HG03025 (cell line): ENCODE data around the gene MORC2.

Experiments
- ATAC-seq: cut with Tn5 transposase; IDR thresholded peaks from one replicate; pipeline ENCODE4 v1.9.1; 2021; ENCODE audit warnings: mild to moderate bottlenecking, moderate library complexity; ENCODE audit not compliant: unreplicated experiment, low FRiP score

MORC2 gene

DNA sequence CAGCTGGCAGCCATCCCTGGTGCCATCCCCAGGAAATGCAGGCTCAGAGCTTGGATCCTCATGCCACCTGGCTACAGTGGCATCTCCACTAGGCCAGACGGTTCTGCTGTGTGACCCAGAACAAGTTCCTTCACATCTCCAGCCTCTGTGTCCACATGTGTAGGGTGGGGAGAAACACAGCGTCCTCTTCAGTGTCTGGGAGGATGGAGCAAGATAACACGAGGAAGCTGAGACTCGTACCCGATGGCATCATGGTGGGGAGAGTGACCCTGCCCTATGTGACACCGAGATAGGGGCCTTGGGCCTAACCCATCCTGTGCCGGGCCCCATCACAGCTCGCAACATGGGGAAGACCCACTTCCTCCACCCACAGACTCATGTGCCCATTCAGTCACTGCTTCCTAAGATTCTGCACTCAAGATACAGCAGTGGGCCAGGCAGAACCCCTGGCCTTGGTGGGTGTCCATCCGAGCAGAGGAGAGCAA, 78.5 kb downstream of the MORC2 start:
- no peak for ATAC-seq

DNA sequence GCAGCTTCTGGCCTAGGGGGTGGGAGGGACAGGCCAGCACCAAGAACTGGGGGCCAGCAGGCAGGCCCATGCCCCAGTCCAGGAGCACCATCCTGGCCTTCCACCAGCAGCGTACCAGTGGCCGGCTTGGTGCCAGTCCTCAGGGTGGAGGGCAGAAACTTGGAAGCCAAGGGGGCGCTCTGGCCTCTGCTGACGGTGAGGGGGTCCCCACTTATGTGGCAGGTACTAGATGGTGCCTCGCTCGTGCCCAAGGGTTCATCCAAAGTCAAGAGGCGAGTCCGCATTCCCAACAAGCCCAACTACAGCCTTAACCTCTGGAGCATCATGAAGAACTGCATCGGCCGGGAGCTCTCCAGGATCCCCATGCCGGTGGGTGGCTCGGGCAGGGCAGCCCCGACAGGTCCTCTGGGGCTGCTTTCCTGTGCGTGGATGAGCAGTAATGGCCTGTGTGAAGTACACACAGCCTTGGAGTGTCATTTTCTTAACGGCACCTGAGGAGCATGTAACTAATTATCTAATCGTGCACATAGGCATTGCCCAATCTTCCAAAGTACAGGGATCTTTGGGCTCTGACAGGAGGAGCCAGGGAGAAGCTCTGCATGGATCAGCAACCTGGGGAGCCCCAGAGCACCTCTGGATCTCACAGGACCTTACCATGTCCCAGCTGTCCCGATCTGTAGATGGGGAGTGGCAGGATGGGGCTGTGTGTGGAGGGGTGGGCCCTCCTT, 79.1 kb downstream of the MORC2 start:
- ATAC-seq = no peak

DNA sequence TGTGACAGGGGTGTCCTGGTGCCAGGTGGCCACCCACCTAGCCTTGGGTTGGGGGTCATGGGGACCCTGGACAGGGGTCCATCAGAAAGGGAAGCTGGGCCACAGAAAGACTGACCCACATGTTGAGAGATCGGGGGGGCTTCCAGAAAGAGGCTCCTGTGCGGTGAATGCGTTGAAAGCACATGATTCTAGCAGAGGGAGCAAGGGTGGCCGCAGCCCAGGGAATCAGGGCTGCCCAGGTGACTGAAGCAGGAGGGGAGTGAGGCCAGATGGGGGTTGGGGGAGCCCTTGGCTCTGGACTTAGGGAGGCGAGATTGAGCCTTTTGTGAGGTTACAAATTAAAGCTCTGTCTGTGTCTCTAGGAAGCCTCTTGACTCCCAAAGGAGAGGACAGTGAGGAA, 80.7 kb downstream of the MORC2 start:
- ATAC-seq = no peak

DNA sequence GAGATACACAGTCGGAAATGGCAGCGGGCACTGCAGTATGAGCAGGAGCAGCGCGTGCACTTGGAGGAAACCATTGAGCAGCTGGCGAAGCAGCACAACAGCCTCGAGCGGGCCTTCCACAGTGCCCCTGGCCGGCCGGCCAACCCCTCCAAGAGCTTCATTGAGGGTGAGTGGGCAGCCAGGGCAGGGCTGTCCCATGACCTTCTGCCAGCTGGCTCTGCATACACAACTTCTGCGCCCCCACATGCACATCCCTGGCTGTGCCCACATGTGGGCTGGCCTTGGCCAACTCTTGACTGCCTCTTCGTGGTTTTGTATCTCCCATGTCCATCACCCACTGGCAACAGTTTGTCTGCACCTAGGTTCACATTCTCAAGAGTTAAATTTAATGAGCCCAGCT, 81.1 kb downstream of the MORC2 start:
- ATAC-seq = no peak

DNA sequence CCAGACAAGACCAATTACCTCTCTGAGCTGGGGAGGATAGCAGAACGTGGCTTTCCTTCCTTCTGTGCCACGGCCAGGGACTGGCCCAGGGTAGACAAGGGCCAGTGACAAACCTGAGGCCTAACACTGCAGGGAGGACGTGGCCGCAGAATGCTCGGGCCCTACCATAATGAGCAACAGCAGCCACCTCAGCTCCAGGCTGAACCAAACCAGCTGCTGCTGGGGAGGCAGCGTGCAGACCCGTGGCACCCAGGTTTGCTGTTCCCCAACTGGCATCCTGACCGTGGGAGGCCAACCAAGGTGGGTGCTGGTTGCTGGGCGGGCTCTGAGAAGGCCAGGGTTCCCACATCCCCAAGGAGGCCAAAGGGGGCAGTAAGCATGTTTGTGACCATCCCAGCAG, 83.0 kb downstream of the MORC2 start:
- ATAC-seq = no peak

DNA sequence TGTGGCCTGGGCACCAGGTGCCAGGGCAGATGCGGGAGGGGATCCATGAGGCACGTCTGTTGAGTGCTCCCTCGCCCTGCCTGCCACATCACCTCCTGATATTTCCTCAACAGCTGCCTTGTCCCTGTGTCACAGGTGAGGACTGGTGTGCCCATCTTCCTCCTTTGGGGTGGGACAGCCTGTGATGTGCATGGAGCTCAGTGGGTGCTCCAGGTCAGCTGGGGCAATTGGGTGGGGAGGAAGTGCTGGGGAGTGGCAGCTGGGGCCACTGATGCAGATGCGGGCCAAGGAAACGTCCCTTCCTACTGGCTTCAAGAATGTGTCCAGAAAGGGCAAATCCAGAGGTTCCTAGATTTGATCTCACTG, 83.6 kb downstream of the MORC2 start:
- ATAC-seq = no peak

DNA sequence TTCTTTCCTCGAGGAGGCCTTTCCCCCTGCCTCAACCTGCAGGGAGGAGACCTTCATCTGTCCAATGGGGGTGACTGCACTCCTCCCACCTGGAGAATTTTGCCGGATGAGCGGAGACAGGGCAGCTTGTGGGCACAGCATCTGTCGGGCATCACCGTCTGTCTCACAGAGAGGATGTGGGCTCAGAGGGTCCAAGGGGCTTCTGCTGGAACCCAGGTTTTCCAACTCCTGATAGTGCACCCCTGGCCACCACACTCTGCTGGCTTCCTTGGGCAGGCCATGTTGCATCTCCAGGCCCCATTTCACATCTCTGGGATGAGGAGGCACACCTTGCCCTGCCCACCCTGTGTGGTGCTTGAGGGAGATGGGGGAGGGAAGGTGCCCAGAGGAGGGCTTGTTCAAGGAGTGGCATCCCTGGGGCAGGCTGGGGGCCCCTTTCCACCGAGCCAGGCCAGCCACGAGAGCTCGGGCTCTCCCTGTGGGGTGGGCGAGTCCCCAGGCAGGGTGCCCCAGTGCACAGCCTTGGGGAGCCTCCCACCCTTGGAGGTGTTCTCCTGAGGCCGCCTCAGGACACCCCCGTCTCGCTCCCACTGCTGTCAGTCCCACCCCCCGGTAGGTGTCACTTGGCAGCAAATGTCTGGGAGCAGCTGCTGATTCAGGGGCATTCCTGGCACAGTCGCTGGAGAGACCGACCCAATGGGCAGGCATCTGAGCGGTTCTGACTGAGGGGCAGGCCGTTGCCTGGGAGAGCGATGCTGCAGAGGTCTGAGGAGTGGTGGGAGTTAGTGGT, 84.2 kb downstream of the MORC2 start:
- ATAC-seq = no peak

DNA sequence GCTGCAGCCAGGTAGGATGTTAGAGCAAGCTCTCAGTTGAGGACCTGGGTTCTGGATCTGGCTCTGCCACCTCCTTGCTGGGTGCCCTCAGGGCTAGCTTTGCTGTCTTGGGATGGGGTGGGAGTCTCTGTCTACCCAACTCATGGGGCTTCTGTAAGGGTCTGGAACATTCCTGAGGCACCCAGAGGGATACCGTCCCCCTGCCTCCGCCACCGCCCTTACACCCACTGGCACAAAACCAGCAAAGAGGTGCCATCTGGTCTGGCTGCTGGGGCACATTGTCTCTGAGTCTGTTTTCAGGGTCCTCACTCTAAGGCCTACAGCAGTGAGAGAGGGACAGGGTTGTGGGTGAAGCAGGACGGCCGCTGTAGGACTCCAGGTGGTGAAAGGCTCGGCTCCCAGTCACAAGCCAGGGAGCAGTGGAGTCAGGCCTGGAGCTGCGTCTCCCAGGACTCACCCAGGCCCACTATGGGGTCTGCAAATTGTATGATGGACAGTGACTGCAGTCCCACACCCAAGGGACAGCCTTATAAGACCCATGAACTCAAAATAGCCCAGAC, 84.9 kb downstream of the MORC2 start:
- ATAC-seq = no peak

DNA sequence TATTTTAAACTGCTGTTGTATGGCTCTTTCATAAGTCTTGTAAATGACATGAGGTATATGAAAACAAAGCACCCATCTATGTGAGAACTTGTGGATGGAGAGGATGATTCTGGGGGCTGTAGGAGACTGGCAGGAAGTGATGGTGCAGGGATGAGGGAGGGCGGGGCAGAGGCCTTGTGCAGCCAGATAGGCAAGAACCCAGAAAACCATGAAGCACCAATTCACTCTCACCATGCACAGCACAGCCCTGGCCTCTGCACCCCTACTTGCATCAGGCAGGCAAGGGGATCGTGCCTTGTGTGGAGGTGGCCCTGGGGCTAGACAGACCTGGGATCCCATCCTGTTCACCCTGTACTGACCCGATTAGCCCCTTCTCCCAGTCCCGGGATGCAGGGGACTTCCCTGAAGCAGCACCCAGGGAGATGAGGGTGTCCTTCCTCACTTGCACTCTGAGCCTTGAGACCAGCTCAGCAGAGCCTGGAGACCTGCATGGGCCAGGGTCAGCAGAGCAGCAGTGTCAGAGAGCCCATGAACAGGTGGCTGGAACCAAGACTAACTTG, 85.5 kb downstream of the MORC2 start:
- no peak for ATAC-seq

DNA sequence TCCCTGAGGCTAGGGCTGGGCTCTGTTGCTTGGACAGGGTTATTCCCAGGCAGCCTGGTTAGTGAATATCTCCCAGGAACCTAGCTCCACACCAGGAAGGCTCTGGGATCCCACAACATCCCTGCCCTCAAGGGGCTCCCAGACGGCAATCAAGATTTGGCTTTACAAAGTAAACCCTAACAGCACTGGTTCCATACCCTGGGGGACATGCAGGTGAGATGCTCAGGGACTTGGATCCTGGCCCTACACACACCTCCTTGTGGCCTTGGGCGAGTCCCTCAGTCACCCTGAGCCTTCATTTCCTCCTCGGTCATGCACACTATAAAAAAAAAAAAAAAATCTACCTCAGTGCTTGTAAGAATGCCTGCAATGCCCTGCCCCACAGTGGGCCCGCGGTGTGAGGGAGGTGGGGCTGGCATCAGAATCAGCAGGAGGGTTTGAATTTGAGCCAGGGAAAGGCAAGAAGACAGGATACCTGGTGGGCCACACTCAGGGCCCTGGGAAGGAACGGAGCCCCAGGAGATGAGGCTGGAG, 86.3 kb downstream of the MORC2 start:
- ATAC-seq = no peak

DNA sequence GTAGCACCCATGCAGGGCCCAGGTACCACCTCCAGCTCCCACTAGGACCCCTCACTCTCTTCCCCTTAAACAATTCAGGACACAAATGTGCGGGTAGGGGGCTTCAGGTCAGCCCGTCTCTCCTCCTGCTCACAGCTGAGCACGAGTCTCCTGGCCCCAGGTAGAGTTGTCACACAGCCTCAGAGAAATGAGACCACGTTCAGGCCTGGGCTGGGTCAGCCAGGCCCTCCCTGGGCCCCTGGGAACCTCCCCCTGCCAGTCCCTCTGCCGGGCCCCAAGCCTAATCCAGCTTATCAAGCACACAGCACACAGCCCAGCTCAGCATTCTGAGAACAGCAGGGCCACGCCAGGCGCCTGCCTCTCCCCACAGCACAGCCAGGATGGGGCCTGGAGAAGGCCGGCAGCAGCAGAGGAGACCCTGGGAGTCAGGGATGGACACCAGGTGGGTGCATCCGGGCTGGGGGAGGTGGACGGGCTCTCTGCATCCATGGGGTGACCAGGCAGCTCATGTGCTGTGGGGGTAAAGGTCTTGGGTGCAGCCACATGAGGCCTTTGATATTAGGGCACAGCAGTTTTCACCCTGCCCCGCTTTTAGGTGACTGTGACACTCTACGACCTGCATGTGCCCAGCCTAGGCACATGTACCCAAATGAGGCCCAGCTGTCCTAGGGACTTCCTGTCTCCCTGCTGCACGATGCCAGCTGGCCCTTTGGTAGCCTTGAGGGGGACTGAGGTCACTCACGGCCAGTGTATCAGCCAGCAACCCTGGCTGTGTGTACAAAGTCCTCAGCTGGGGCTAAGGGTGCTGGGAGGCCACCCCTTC, 87.0 kb downstream of the MORC2 start:
- ATAC-seq = no peak

DNA sequence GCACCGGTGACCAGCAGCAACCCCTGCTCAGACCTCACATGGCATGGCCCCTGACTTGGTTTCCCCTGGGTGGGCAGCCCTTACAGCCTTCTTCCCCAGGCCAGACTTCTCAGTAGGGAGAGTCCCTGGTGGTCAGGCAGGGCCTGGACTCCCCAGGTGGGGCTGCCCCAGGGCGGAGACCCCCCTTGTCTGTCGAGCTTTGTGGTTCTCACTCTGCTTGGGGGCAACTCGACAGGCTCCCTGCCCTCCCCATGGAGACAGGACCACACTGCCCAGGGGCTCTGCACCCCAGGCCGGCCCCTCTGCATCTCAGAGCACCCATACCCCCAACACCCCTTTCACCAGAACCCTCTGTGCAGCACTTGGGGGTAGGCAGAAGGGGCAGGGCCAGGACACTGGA, 87.7 kb downstream of the MORC2 start:
- no peak for ATAC-seq

DNA sequence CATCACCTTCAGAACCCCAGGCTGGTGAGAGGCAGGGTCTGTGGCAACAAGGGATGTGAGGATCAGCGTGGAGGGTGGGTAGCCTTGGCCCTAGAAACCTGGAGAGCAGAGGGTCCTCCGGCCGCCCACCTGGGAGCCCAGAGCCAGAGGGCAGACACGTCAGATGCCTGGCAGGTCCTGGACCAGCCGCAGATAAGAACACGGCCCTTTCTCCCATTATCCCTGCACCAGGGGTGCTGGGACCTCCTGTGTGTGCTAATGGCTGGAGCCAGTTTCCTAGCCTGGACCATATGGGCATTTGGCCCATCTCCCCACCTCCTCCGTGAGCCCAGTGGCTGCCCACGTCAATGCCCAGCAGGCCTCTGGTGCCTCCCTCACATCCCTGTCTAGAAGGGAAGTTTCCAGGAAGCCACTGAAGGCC, 88.4 kb downstream of the MORC2 start:
- ATAC-seq = no peak

DNA sequence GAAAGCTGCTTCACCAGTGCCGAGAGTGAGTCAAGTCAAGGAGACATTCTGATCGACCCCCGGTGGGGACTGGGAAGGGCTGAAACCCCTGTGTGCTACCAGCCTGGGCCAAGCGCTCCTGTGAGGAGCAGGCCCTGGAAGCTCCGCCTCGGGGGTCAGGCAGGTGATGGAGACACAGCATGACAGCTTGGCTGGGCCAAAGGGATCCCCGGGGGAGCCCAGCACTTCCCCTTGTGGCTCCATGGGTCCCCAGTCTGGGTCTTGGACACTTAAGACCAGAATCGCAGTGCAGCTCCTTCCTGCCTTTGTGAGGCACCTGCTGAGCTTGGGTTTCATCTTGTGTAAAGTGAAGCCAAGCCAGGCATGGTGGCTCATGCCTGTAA, 89.2 kb downstream of the MORC2 start:
- no peak for ATAC-seq

DNA sequence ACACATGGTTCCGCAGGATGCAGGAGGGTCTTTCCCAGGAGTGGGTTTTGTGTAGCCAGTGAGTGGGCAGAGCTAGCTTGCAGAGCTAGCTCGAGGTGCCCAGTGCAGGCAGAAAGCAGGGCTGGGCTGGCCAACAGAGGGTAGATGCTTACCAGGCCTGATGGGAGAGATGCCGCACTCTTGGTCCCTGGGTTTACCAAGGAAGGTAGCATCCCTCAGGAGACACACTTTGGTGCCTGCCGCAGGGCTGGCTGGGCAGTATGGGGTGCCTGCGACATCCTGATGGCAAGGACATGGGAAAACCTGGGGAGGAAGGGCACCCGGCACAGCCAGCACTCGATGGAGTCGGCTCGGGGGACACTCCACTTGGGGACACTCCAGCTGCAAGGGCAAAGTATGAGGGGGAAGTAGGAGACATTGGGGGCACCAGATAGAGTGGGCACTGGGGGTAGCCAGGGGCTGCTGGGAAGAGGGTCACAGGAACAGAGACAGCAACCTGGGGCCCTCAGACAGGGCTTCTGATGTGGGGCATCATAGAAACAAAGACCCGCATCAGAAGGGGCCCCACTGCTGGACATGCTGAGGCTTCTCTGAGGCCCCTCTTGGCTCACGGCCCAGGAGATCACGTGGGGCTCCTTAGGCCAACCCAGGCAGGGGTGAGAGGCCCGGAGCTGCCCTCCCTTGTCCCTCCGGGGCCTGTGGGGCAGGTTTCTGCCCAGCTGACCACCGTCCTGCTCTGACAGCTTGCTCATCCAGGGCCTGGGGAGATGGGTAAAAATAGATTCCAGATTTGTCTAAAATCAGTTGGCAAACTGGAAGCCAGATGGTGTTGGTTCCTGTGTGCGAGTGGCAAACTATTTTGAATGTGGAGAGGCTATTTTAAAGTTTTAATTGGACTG, 89.8 kb downstream of the MORC2 start:
- no peak for ATAC-seq

DNA sequence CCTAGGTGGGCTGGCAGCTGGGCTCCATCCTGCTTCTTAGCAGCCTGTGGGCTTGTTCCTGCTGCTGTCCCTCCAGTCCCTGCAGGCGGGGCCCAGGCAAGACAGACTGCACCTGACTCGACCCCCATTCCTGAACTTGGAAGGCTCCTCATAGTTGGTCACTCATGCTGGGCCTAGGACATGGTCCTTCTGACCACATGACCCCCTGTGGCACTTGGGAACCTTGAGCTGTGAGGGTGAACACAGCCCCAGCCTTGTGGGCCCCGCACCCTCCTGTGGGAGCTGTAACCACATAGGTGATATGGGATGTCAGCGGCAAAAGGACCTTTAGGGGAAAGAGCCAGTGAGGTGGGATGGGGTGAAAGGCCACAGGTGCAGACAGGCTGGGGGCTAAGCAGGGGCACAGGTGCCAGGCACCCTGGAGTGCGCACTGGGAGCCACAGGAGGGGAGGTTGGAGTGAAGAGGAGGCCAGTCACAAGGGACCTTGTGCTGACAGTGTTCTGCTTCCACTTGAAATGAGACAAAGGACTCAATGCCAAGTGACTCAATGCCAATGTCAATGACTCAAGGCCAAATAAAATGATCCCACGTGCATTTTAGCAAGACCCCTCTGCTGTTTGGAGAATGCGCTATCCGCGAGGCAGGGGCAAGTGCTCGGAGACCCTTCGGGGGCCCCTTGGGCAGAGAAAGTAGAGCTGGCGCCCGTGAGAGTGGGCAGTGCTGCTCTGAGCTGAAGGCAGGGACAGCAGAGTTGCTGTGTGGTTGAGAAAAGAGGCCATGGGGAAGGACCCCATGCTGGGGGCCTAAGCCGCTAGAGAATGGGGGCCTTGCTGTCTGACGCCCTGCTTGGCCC, 90.7 kb downstream of the MORC2 start:
- ATAC-seq = no peak

DNA sequence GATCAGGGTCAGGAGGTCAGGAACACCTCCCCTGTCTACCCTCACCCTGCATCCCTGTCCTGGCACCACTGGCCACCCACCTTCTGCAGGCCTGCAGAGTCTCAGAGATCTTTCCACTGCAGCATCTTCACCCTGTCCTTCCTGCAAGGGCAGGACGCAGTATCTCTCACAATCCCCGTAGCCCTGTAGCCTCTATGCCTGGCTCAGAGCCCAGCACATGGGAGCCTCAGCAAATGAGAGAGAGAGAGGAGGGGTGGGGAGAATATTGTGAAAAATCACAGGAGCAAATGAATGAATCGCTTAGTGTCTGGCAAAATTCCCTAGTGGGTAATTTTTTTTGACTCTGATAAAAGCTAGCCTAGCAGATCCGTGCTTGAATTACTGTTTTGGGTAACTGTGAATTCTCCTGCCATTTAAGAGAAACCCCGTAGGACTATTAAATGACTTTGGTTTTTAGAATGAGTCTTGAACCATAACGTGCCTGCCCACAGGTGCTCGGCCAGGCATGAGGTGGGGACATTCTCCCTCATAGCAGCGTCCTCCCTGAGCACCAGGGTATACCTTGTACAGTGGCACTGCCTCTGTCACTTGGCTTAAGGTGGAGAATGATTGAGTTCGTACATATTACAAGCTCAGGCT, 91.5 kb downstream of the MORC2 start:
- no peak for ATAC-seq

DNA sequence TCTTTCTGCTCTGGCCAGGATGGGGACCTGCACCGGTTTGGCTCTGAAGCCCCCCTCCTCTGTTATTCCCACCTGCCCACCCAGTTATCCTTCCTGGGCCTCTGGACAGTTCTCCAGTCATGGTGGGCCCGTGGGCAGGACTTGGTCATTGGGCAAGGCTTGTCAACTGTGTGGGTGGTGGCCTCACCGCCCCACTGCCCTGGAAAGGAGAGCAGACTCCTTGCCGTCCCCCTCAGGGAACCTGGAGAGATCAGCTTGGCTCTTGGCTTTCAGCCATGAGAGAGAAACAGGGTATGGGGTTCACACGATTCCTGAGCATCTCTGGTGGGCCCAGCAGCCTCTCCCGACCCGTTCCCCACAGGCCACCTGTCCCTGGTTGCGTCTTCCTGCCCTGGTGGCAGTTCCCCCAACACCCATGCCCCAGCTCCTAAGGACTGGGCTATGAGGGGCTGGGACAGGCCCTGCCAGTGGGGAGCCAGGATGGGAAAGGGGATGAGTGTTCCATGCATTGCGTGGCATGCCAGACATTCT, 92.3 kb downstream of the MORC2 start:
- ATAC-seq = no peak
